ENCODE data around the gene COL23A1.

Gene COL23A1

GRCh38 chr5:178349625-178350353 lies 240.4 kb downstream of the COL23A1 start:
- TF ChIP-seq CTCF (IDR thresholded peaks at IDR 0.05; ENCODE audit: extremely low read depth, insufficient read depth, missing control alignments), result no peak
- no peak for DNase-seq (ENCODE audit: low spot score)
- in situ Hi-C loops (cut with MboI; ENCODE audit: low pct_unique_long_range_greater_than_20kb, low sequenced_read_pairs, unreplicated experiment), result no loop called here

GRCh38 chr5:178349075-178349511 lies 241.1 kb downstream of the COL23A1 start:
- in situ Hi-C loops (cut with MboI; ENCODE audit: low pct_unique_long_range_greater_than_20kb, low sequenced_read_pairs, unreplicated experiment), result no loop called here
- DNase-seq (ENCODE audit: low spot score), result no peak
- no peak for TF ChIP-seq CTCF (IDR thresholded peaks at IDR 0.05; ENCODE audit: extremely low read depth, insufficient read depth, missing control alignments)

DNA sequence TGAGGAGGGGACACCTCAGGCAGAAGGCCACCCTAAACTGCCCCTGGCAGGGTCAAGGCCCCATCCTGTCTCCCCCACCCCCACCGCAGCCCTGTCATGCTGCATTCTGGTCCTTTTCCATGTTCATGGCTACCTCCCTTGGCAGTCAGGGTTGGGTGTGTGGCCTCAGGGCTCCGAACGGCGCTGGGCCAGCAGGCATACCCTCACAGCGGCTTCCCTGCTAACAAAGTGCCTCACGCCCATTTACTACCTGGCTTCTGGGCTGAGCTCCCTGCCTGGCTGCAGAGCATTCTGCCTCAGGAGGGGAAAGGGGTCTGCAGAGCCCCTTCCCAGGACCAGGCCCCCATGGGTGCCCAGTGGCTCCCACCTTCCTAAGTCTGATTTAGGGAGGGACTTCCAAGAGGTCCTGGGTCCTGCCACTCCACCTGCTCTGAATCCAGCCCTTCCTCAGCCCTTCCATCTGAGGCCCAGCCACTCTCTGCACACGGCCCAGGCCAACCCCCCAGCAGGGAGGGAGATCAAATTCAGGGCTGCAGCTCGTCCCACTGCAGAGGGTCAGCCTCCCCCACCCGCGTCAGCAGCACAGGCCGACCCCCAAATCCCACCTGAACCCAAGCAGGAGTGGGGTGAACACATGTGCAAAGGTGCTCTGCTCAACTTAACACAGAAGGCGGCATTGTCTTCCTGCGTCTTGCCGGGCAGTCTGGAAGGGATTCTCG lies 241.7 kb downstream of the COL23A1 start:
- in situ Hi-C loops (cut with MboI; ENCODE audit: low pct_unique_long_range_greater_than_20kb, low sequenced_read_pairs, unreplicated experiment), result no loop called here
- no peak for TF ChIP-seq CTCF (IDR thresholded peaks at IDR 0.05; ENCODE audit: extremely low read depth, insufficient read depth, missing control alignments)
- DNase-seq (ENCODE audit: low spot score), result no peak

- no peak for TF ChIP-seq CTCF (IDR thresholded peaks at IDR 0.05; ENCODE audit: extremely low read depth, insufficient read depth, missing control alignments)
- in situ Hi-C loops (cut with MboI; ENCODE audit: low pct_unique_long_range_greater_than_20kb, low sequenced_read_pairs, unreplicated experiment), result no loop called here
- DNase-seq (ENCODE audit: low spot score), result no peak
Measured at GRCh38 chr5:178347956-178348355, 242.2 kb downstream of the COL23A1 start.

DNA sequence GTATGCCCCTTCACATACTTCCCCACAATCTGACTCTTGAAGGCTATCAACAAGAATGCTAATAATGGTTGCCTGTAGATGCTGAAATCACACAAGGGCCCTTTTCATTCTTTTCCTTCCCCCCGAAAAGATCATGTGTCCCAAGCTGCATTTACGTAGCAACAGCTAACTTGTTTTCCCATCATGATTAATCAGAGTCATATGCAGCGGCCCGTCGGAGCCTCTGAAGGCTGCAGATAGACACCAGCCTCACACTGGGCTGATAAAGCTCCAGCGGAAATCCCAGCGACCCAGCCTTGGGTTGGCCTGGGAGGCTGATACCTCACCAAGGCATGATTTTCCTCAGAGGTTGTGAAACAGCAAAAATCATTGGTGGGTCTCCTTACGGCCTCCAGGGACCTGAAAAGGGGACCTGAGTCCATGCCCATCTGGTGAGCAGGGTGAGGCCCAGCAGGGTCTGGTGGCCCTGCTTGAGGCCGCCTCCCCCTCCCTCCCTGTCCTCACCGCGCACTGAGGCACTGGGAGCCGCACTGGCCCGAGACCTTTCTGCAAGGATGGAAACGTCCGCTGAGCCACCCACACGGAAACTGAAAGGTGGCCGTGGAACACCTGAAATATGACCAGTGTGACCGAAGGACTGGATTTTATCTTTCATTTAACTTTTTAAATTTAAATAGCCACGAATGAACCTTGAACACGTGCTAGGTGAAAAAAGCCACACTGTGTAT lies 243.4 kb downstream of the COL23A1 start:
- no peak for DNase-seq (ENCODE audit: low spot score)
- in situ Hi-C loops (cut with MboI; ENCODE audit: low pct_unique_long_range_greater_than_20kb, low sequenced_read_pairs, unreplicated experiment), result no loop called here
- no peak for TF ChIP-seq CTCF (IDR thresholded peaks at IDR 0.05; ENCODE audit: extremely low read depth, insufficient read depth, missing control alignments)

- DNase-seq (ENCODE audit: low spot score), result no peak
- in situ Hi-C loops (cut with MboI; ENCODE audit: low pct_unique_long_range_greater_than_20kb, low sequenced_read_pairs, unreplicated experiment), result no loop called here
- TF ChIP-seq CTCF (IDR thresholded peaks at IDR 0.05; ENCODE audit: extremely low read depth, insufficient read depth, missing control alignments), result no peak
Measured at GRCh38 chr5:178343306-178343705, 246.9 kb downstream of the COL23A1 start.

Data from GM13977 (cell line).